Neural crest cell (in vitro differentiated cells): ENCODE results near the gene OSBPL8. TPM values are rescaled to one million over a fixed set of nuclear protein-coding genes. Genes with fewer than 3 reads are reported as not detected.
"Not testable (repeated sequence)": the region's sequence is repeated elsewhere in the genome, so short reads cannot be mapped to it uniquely, and the experiment has no call there.

Experiments
- DNase-seq: peaks from one replicate; pipeline ENCODE4 v3.0.0; 2021; ENCODE audit warnings: low read depth, mixed read lengths, low spot score
- H3K27ac Mint-ChIP-seq: one replicate; pipeline ENCODE4 v1.8.0; 2021; ENCODE audit warnings: mild to moderate bottlenecking, mixed read lengths; ENCODE audit not compliant: unreplicated experiment
- H3K27me3 Mint-ChIP-seq: 2 replicates; pipeline ENCODE4 v1.8.0; 2021; ENCODE audit warnings: low read depth, mild to moderate bottlenecking, mixed read lengths
- H3K36me3 Mint-ChIP-seq: 2 replicates; pipeline ENCODE4 v1.8.0; 2021; ENCODE audit warnings: low read depth, mild to moderate bottlenecking, mixed read lengths
- H3K4me1 Mint-ChIP-seq: 2 replicates; pipeline ENCODE4 v1.8.0; 2021; ENCODE audit warnings: mixed read lengths
- H3K4me3 Mint-ChIP-seq: one replicate; pipeline ENCODE4 v1.8.0; 2021; ENCODE audit warnings: mild to moderate bottlenecking, mixed read lengths
- H3K9me3 Mint-ChIP-seq: 2 replicates; pipeline ENCODE4 v1.8.0; 2021; ENCODE audit warnings: mixed read lengths
- CTCF ChIP-seq: fragments of 200-600 bp; sonication (generic); conservative IDR thresholded peaks from 2 replicates; pipeline ENCODE4 v1.5.0; 2021; ENCODE audit warnings: antibody characterized with exemption, mild to moderate bottlenecking
- total RNA-seq: library from RNA; stranded (reverse); gene quantifications from 2 replicates; pipeline ENCODE4 v1.2.1, GENCODE V29; 2021

Gene OSBPL8
- total RNA-seq, 1 donor from 2014 or later, result 75.8 TPM

GRCh38 chr12:76379261-76379660, 180.3 kb downstream of the OSBPL8 start:
- no peak for DNase-seq
- Mint-ChIP-seq H3K27me3 (no peaks in the 10 kb centered on the region), H3K4me3 (no peak overlapping the region), H3K27ac (no peak overlapping the region), H3K9me3 (no peaks in the 10 kb centered on the region), H3K36me3 (peaks cover 20% of the 10 kb centered on the region), H3K4me1 (no peaks in the 10 kb centered on the region)
- TF ChIP-seq CTCF, result no peak

GRCh38 chr12:76376876-76377275, 182.7 kb downstream of the OSBPL8 start:
- not testable (repeated sequence) for H3K9me3 Mint-ChIP-seq, H3K27me3 Mint-ChIP-seq
- H3K36me3 Mint-ChIP-seq, result peaks cover 24% of the 10 kb centered on the region

GRCh38 chr12:76375939-76376338, 183.6 kb downstream of the OSBPL8 start:
- no peak for TF ChIP-seq CTCF
- no peak overlapping the region for H3K4me3 Mint-ChIP-seq
- no peak for DNase-seq
- peaks cover 24% of the 10 kb centered on the region for H3K36me3 Mint-ChIP-seq
- no peaks in the 10 kb centered on the region for H3K4me1 Mint-ChIP-seq
- H3K27me3 Mint-ChIP-seq, result no peaks in the 10 kb centered on the region
- no peak overlapping the region for H3K27ac Mint-ChIP-seq
- H3K9me3 Mint-ChIP-seq, result no peaks in the 10 kb centered on the region

More at GRCh38 chr12:76376876-76377275, 182.7 kb downstream of the OSBPL8 start:
- not testable (repeated sequence) for H3K4me1 Mint-ChIP-seq, H3K4me3 Mint-ChIP-seq, H3K27ac Mint-ChIP-seq, DNase-seq

- H3K4me1 Mint-ChIP-seq, result no peaks in the 10 kb centered on the region
- H3K9me3 Mint-ChIP-seq, result no peaks in the 10 kb centered on the region
- H3K36me3 Mint-ChIP-seq, result peaks cover 27% of the 10 kb centered on the region
- H3K27me3 Mint-ChIP-seq, result no peaks in the 10 kb centered on the region
- no peak overlapping the region for H3K27ac Mint-ChIP-seq
- H3K4me3 Mint-ChIP-seq, result no peak overlapping the region
- no peak for DNase-seq
- TF ChIP-seq CTCF, result no peak
These were observed 184.1 kb downstream of the OSBPL8 start for GRCh38 chr12:76375470-76375869.

- Mint-ChIP-seq H3K36me3 (peaks cover 32% of the 10 kb centered on the region), H3K4me1 (no peaks in the 10 kb centered on the region), H3K27me3 (no peaks in the 10 kb centered on the region), H3K27ac (no peak overlapping the region), H3K4me3 (no peak overlapping the region), H3K9me3 (no peaks in the 10 kb centered on the region)
- TF ChIP-seq CTCF, result no peak
- DNase-seq, result no peak
These were observed 185.1 kb downstream of the OSBPL8 start for GRCh38 chr12:76374386-76375020.

GRCh38 chr12:76368230-76368629, 191.3 kb downstream of the OSBPL8 start:
- no peak overlapping the region for H3K4me3 Mint-ChIP-seq
- H3K9me3 Mint-ChIP-seq, result peaks cover 6% of the 10 kb centered on the region
- TF ChIP-seq CTCF, result no peak
- DNase-seq, result no peak
- H3K27ac Mint-ChIP-seq, result no peak overlapping the region
- peaks cover 58% of the 10 kb centered on the region for H3K36me3 Mint-ChIP-seq
- no peaks in the 10 kb centered on the region for H3K4me1 Mint-ChIP-seq
- H3K27me3 Mint-ChIP-seq, result no peaks in the 10 kb centered on the region
